Stimulated activated CD8-positive, alpha-beta memory T cell treated with anti-CD3 and anti-CD28 coated beads, Interleukin-7, amount 100 ng/mL, for 24 hours (primary cell): ENCODE results near the gene FNDC10.
"Not testable (repeated sequence)": the region's sequence is repeated elsewhere in the genome, so short reads cannot be mapped to it uniquely, and the experiment has no call there.

Experiments used
- DNase-seq: peaks from one replicate; pipeline ENCODE4 v3.0.0-alpha.2; 2020; ENCODE audit warnings: low read depth

FNDC10 gene

GRCh38 chr1:1599030-1599934, 653 bp downstream of the FNDC10 start:
- no peak for DNase-seq

GRCh38 chr1:1598720-1599029, 1.3 kb downstream of the FNDC10 start:
- no peak for DNase-seq

DNA sequence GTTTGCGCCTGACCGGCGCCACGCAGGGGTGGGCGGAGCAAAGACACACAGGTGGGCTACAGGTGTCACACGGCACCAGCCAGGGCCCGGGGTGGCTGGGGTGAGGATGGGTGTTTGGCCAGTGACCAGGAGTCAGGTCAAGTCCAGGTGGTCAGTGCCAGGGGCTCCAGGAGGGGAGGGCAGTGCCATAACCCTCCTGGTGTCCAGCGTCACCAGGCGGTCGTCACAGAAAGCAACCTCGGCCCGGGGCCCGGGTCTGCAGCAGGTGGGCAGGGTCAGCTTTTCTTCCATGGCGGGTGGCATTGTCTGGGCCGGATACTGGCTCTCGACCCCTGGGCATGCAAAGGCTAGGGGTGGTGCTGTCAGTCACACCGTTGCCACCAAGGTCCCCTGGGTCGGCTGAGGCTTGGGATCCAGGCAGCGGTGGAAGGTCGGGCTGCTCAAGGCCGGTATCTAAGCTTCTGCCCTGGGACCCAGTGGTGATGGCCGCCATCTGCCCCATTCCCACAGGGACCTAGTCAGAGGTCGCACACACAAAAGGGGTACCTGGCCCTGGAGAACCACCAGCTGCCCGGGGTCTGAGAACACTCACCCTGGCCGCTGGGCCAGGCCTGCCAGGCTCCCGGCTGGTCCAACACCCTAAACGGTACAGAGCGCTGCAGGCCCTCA, 1.8 kb downstream of the FNDC10 start:
- no peak for DNase-seq

DNA sequence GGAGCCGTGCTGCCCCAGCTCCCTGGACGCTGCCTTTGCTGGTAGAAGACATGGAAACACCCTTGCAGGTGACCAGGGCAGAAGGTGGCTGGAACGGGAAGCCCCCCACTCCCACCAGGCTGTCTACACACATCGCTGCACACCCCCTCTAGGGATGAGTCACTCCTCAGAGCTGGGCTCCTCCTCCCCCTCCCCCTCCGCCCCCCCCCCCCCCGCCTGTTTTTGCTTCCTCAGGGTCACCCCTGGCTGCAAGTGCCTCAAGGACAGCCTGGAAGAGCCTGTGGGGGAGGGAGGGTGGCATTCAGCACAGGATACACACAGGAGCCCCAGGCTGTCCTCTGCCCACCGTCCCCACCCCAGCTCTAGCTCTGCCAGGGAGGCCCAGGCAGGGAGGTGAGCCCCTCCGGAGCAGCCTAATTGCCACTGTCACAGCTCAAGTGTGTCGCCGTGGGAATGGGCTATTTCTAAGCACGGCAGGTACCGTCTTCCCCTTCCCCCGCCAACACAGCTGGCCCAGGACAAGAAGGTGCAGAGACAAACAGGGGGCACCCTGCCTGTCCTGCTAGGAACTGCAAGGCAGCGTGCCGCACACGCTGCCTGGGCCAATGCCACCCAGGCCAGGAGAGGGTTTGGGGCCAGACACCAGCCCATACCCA, 2.5 kb downstream of the FNDC10 start:
- DNase-seq = no peak

DNA sequence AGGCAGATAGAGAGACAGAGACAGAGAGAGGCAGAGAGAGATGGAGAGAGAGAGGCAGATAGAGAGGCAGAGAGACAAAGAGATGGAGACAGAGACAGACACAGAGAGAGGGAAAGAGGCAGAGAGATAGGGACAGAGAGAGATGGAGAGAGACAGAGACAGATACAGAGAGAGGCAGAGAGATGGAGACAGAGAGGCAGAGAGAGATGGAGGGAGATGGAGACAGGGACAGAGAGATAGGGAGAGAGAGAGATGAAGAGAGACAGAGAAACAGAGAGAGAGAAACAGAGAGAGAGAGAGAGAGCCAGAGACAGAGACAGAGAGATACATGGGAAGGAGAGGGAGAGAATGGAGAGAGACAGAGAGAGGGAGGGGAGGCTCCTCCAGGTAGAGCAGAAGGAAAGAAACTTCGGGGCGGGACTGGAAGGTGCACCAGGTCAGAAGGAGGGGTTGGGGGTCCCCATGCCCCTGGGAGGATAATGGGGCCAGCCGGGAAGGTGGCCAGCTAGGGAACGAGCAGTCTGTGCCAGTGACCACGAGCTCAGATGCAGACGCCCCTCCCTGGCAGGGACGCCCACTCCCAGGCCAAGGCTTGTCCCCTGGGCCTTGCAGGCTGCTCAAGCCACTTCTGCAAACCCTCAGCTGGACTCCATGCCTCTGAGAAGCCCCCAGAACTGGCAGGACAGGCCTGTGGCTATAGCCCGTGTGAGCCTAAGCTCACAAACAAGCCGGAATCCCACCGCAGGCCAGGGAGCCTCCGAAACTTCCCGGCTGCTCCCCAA, 3.3 kb downstream of the FNDC10 start:
- DNase-seq = no peak

DNA sequence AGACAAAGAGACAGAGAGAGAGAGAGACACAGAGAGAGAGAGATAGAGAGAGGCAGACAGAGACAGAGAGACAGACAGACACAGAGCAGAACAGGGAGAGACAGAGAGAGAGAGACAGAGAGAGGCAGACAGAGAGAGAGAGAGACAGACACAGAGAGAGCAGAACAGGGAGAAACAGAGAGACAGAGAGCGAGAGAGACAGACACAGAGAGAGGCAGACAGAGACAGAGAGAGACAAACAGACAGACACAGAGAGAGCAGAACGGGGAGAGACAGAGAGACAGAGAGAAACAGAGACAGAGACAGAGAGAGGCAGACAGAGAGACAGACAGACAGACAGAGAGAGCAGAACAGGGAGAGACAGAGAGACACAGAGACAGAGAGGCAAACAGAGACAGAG, 4.6 kb downstream of the FNDC10 start:
- DNase-seq = not testable (repeated sequence)

DNA sequence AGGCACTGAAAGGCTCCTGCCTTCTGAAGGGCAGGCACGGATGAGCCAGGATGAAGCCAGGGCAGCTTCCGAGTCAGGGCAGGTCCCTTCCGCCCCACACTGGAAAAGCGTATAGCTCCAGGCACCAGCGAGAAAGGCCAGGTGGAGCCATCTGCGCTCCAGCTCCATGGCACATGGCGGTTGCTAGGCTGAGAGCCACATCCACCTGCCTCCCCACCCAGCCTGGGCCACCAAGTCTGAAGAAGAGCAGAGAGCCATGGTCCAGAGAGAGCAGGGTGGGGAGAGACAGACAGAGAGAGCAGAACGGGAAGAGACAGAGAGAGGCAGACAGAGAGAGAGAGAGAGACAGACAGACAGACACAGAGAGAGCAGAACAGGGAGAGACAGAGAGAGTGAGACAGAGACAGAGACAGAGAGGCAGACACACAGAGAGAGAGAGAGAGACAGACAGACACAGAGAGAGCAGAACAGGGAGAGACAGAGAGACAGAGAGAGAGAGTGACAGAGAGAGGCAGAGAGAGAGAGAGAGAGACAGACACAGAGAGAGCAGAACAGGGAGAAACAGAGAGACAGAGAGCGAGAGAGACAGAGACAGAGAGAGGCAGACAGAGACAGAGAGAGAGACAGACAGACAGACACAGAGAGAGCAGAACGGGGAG, 5.2 kb downstream of the FNDC10 start:
- DNase-seq = no peak

DNA sequence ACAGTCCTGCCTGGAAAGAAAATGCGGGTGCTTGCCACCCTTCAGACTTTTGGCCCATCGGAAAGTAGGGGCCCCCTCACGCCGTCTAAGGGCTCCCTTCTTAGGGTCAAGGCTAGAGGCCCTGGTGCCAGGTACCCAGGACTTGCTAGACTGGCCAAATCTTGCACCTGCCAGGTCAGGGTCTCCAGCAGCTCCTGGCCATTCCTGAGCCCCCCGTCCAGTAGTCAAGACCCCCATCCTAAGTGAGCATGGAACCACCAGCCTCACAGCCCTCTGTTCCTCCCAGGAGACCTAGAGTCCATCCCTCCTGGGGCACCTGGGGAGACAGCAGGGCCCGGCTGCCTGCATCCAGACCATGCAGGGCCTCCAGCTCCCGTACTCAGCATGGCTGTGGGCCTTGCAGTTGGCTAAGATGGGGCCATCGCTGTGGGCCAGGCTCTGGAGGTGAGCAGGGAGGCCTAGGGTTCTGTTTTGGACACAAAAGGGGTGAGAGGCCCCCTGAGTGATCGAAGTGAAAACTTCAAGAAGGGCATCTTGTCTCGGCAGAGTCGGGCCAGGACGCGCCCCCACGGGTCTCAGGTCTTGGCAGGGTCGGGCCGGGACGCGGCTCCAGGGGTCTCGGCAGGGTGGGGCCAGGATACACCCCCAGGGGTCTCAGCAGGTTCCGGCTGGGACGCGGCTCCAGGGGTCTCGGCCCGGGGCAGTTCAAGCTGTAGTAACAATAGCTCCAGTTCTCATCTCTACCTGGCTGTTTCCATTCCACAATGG, 5.9 kb downstream of the FNDC10 start:
- no peak for DNase-seq

DNA sequence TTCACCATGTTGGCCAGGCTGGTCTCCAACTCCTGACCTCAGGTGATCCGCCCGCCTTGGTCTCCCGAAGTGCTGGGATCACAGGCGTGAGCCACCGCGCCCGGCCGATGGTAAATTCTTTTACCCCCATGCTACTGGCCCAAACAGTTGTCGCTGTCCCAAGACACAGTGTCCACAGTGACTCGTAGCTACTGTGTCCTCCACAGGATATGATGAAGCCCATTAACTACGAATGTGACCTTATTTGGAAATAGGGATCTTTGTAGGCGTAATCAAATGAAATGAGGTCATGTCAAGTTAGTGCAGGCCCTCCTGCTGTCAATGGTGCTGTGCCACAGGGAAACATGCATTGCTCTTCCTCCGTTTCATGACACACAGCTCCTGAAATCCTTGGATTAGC, 8.5 kb downstream of the FNDC10 start:
- DNase-seq = no peak

DNA sequence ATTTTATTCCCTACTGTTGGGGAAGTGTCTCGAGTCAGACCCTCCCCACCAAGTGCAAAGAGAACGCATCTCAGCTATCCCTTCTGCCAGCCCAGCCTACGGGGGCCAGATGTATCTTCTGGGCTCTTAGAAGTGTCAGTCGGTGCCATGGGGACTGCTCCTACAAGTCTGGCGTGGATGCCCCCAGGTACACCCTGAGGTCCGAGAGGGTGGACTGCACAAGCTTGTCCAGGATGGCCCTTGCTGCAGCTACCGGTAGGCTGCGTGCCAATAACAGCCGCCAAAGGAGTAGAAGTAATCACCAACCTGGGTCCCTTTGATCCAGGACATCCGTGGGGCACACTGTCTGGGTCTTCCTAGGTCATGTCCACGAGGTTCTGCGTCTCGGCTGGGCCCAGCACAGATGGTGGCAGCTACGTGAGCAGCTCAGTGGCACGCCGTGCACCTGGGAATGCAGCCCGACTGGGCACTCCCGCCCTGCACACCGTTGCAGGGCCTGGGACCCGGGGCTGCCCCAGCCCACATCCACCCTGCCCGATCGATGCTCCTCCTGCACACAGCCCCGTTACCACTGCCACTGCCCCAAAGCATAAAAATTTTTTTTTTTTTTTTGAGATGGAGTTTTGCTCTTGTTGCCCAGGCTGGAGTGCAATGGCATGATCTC, 16.5 kb downstream of the FNDC10 start:
- DNase-seq = no peak

DNA sequence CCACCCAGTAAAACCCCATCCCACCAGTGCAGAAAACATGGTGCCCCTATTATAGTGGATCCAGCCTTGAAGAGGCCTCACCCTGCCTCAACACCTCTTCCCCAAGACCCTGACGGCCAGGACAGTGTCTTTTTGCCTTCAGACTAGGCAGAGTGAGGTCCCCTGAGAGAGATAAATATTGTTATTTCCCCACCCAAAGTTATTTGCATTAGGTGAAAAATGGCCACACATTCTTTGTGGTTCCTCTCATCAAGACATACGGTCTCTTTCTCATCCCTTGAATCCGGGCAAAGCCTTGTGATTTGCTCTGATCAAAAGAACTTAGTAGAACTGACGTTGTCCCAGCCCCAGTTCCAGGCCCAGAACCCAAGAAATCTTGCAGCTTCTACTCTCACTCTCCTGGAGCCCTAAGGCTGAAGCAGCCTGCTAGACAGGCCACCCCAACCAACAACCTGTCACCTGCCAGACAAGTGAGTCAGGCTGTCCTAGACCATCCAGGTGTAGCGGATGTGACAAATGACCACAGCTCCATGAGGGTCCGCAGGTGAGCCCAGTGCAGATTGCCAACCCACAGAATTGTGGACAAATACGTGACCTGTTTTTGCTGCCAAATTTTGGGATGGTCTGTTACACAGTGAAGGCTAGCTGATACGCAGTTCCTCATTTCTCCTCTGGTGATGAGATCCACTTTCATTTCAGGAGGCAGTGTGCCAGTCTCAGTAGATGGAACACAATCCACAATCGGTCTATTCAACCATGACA, 17.2 kb downstream of the FNDC10 start:
- DNase-seq = no peak

GRCh38 chr1:1578371-1578940, 21.5 kb downstream of the FNDC10 start:
- no peak for DNase-seq

DNA sequence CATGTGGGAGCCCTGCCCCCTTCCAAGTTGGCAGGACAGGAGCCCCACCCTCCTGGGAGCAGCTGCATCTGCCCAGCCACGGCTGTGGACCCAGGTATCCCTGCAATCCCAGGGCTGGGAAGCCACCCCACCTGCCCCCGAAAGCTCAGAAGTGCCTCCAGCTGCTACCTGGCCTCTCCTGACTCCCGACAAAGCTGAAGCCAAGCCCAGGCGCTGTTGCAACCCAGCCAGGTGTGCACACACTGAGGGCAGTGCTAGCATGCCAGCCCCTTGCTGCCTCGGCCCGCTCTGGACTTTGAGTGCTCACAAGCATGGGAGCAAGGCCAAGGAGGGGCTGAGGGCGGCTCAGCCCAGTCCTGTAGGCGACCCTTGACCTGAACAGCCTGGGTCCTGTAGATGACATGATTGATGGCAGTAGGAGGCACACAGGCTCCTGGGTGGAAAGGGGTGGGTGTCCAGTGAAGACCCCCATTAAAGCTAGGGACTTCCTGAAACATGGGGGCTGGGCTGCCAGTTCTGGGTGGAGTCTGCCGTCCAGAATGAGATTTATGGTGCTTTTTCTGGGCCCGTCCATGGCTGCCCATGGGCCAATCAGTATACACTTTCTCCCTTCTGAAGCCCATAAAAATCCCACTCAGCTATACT, 22.4 kb downstream of the FNDC10 start:
- DNase-seq = no peak

DNA sequence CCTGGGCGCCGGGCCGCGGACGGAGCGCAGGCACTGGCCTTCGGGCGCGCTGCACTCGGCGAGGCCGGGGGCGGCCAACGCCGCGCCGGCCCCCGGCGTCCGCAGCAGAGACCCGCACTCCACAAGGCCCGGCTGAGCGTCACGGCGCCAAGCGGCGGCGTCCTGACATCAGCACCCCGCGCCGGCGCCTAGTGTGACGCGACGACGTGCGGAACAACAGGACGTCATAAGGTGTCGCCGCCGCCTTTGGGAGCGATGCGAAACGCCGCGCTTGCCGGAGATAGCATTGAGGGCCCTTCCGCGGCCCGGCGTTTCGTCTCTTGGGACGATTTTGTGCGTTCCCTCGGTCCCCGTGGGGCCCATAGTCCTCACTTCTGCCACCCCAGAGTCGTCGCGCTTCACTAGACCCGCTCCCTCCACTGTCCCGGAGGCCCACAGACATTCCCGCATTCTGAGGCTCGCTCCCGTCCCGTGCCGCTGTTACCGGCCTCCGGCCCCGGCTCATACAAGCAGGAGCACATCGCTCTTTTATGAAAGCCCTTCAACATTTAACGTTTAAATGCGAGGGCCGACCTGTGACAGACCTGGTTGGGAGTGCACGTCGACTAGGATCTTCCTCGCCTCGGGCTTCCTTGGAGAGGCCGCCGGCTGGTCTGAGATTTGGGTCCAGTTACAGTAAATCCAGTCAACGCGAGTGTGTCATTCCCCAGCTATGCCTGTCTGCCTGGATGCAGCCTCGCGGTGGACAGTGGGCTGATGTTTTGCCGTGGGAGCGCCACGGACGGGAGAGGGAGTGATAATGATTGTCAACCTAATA, 25.0 kb downstream of the FNDC10 start, which contains the start of gene SSU72:
SSU72 (minus strand) TSS at position 143 of the 817 bp plus-strand sequence. CDS start 306 bp downstream, outside the sequence.
- peak; percentile 85 for DNase-seq

DNA sequence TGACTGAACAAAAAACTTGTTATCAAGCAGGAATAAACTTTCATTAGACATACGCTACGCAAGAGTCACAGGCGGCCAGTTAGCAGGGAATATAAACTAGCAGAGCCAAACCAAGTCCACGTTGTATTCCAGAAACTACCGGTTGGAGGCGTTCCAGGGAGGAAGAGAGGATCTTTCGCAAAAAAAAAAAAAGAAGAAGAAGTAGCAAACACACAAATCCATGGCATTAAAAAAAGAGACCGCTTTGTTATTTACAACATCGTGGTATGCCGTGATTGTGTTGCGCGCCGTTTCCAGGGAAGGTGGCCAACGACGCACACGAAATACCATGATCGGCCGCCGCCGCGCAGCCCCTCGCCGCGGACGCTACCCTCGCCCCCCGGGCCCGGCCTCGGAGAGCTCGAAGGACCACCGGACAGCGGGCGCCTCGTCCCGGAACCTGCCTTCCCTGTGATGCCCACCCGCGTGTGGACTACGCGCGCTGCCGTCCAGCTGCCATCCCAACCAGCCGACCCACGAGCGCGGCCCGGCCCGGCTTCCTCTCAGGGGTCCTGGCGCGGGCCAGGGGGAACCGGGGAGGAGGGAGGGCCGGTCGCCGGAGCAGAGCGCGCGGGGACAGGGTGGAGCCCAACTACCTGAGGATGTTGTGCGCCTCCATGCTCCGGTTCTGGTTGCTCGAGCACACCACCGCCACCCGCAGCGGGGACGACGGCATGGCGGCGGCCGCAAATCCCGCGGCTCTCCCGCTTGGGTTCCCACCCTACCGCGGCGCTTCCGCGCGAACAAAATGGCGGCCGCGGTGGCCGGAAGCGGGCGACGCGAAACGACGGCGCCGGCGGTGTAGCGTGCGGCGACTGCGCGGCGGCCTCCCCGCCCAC, 25.9 kb downstream of the FNDC10 start:
- DNase-seq = peak; percentile 34

- no peak for DNase-seq
Measured at GRCh38 chr1:1569341-1569740, 30.6 kb downstream of the FNDC10 start.

DNA sequence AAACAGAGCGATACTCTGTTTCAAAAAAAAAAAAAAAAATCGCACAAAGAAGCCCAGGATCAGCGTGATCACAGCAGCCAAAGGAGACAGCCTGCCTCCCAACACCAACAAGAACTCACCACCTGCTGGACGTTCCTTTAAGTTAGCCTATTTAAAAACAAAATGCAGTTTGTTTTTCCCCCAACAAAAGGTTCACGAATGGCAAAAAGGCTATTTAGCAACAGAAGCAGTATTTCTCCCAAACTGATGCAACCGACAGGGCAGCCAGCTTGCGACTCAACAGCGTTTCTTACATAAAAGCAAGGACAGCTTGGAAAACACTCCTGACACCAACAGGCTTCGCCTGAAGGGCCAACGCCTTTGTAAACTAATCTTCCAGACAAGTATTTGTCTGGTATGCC, 32.0 kb downstream of the FNDC10 start:
- DNase-seq = no peak
